PC-3 (cell line): ENCODE data around the gene KCTD17.

Experiments used
- EZH2 ChIP-seq: fragments of 300-600 bp; sonication (generic); IDR thresholded peaks from one replicate; pipeline ENCODE4 v1.6.1; 2017; ENCODE audit warnings: antibody characterized with exemption, mild to moderate bottlenecking, low read length; ENCODE audit not compliant: unreplicated experiment
- EZH2phosphoT487 ChIP-seq: fragments of 300-600 bp; sonication (generic); IDR thresholded peaks from 2 replicates; pipeline ENCODE4 v1.6.1; 2018; ENCODE audit warnings: mild to moderate bottlenecking, antibody characterized with exemption, low read length, borderline replicate concordance
- TF ChIP-seq, protein P1 (sequence below): fragments of 300-600 bp; sonication (generic); conservative IDR thresholded peaks from 2 replicates; pipeline ENCODE4 v1.5.1; 2017; ENCODE audit warnings: antibody characterized with exemption, low read depth, mild to moderate bottlenecking, low read length

DNA sequence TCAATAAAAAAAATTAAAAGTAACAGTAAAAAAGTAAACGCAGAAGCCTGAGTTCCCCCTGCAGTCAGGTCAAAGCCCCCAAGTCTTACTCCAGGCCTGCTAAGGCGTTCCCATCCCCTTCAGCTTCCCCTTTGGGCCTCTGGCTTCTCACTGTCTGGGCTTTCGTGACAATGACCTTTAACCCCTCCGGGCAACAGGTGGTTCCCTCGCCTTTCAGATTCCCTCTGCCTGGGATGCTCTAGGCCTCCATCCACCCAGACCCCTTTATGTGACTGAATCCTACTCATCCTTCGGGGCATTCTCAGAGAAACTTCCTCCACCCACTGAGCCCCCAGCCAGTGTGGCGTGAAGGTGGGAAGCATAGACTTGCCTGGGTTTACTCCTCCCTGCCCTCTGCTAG lies 24.0 kb upstream of the KCTD17 start:
- TF ChIP-seq, protein P1, sequence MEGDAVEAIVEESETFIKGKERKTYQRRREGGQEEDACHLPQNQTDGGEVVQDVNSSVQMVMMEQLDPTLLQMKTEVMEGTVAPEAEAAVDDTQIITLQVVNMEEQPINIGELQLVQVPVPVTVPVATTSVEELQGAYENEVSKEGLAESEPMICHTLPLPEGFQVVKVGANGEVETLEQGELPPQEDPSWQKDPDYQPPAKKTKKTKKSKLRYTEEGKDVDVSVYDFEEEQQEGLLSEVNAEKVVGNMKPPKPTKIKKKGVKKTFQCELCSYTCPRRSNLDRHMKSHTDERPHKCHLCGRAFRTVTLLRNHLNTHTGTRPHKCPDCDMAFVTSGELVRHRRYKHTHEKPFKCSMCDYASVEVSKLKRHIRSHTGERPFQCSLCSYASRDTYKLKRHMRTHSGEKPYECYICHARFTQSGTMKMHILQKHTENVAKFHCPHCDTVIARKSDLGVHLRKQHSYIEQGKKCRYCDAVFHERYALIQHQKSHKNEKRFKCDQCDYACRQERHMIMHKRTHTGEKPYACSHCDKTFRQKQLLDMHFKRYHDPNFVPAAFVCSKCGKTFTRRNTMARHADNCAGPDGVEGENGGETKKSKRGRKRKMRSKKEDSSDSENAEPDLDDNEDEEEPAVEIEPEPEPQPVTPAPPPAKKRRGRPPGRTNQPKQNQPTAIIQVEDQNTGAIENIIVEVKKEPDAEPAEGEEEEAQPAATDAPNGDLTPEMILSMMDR = no peak
- no peak for TF ChIP-seq EZH2
- no peak for TF ChIP-seq EZH2phosphoT487
